ENCODE results near the gene KLF2.

The KLF2 gene

GRCh38 chr19:16338470-16339360 lies 14.1 kb downstream of the KLF2 start:
- H3K4me3 ChIP-seq (ENCODE audit: low read depth, low read length) = no peak overlapping the region
- TF ChIP-seq, protein P1, sequence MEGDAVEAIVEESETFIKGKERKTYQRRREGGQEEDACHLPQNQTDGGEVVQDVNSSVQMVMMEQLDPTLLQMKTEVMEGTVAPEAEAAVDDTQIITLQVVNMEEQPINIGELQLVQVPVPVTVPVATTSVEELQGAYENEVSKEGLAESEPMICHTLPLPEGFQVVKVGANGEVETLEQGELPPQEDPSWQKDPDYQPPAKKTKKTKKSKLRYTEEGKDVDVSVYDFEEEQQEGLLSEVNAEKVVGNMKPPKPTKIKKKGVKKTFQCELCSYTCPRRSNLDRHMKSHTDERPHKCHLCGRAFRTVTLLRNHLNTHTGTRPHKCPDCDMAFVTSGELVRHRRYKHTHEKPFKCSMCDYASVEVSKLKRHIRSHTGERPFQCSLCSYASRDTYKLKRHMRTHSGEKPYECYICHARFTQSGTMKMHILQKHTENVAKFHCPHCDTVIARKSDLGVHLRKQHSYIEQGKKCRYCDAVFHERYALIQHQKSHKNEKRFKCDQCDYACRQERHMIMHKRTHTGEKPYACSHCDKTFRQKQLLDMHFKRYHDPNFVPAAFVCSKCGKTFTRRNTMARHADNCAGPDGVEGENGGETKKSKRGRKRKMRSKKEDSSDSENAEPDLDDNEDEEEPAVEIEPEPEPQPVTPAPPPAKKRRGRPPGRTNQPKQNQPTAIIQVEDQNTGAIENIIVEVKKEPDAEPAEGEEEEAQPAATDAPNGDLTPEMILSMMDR (IDR thresholded peaks at IDR 0.05; ENCODE audit: borderline replicate concordance, insufficient read depth, low read depth, low read length) = no peak

GRCh38 chr19:16339361-16339725 lies 14.7 kb downstream of the KLF2 start:
- no peak overlapping the region for H3K4me3 ChIP-seq (ENCODE audit: low read depth, low read length)
- TF ChIP-seq, protein P1 (IDR thresholded peaks at IDR 0.05; ENCODE audit: borderline replicate concordance, insufficient read depth, low read depth, low read length) = no peak

DNA sequence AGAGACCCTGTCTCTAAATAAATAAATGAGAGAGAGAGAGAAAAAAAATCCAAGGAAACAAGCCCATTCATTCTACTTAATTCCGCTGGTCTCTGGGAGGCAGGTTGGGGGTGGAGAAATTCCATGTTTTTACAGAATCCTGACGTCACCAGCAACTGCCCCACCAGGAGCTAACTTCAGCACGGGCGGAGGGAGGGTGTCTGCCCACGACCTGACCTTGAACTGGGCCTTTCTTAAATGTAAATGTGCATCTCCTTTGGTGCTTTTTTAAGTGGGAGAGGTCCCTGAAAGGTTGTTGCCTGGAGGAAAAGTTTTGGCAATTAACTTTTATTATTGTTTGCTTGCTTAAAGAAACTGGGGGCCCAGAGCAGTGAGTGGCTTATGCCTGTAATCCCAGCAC lies 15.5 kb downstream of the KLF2 start:
- TF ChIP-seq, protein P1 (IDR thresholded peaks at IDR 0.05; ENCODE audit: borderline replicate concordance, insufficient read depth, low read depth, low read length) = no peak
- H3K4me3 ChIP-seq (ENCODE audit: low read depth, low read length) = no peak overlapping the region

- TF ChIP-seq, protein P1 (IDR thresholded peaks at IDR 0.05; ENCODE audit: borderline replicate concordance, insufficient read depth, low read depth, low read length) = no peak
Observed at GRCh38 chr19:16340654-16341053, 16.0 kb downstream of the KLF2 start.

DNA sequence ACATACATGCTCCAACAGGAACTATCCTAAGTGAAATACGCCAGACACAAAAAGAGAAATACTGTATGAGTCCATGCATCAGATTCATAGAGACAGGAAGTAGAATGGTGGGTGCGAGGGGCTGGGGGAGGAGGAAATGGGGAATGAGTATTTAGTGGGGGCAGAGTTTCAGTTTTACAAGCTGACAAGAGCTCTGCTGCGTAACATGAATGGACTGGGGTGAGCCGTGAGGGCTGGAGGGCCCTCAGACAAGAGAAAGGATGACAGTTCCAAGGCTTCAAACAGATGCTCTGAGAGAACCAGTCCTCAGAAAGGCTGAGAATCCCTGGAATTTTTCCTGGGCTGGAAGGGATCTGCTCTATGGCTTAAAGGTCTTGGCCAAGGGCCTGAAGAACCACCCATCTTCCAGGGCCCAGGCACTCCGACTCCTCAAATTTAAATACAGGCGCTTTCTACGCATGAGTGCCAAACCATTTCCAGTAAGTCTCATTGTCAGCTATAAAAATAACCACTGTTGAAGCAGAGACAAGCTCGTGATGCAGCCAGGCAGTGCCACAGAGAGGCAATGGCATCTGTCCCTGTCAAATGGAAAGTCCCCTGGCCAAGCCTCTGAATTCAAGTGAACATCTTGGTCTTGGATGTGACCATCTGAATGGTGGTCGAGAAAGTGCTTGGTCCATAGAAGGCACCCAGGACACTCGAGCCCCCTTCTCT lies 17.5 kb downstream of the KLF2 start:
- H3K4me3 ChIP-seq (ENCODE audit: low read depth, low read length) = peak overlapping the region; percentile 34
- TF ChIP-seq, protein P1 (IDR thresholded peaks at IDR 0.05; ENCODE audit: borderline replicate concordance, insufficient read depth, low read depth, low read length) = no peak

More at GRCh38 chr19:16340654-16341053, 16.0 kb downstream of the KLF2 start:
- H3K4me3 ChIP-seq (ENCODE audit: low read depth, low read length) = no peak overlapping the region

- H3K4me3 ChIP-seq (ENCODE audit: low read depth, low read length) = no peak overlapping the region
Observed at GRCh38 chr19:16343156-16343555, 18.5 kb downstream of the KLF2 start.

More at GRCh38 chr19:16343156-16343555, 18.5 kb downstream of the KLF2 start:
- TF ChIP-seq, protein P1 (IDR thresholded peaks at IDR 0.05; ENCODE audit: borderline replicate concordance, insufficient read depth, low read depth, low read length) = no peak
